ENCODE results near the gene TNS3. TPM values are rescaled to one million over a fixed set of nuclear protein-coding genes. Genes with fewer than 3 reads are reported as not detected.

Gene TNS3
- polyA plus RNA-seq, 1 donor = 66.7 TPM

DNA sequence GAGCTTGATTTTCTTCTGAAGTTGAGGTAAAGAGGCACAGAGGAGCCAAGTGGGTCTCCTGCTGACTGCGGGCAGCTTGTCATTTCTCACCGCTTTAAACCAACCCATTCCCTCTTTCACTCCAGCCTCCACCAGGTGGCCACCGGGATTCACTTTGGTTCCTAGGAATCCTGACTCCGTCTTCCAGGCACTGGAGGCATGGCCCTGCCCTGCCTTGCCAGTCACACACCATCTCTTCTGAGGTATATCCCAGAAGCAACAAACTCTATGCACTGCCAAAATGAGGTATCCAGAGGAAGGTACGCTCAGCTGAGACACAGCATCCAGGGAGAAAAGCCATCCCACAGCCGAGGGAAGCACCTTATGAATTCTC, 280.8 kb downstream of the TNS3 start:
- Histone ChIP-seq H3K27ac (ENCODE audit: low read length) (no peak overlapping the region), H3K36me3 (ENCODE audit: control insufficient read depth, insufficient read depth, low read length) (peaks cover 87% of the 10 kb centered on the region), H3K9me3 (ENCODE audit: control insufficient read depth, low read depth, low read length) (no peaks in the 10 kb centered on the region), H3K27me3 (ENCODE audit: control insufficient read depth, insufficient read depth, low read length) (no peaks in the 10 kb centered on the region), H3K4me1 (ENCODE audit: control insufficient read depth, insufficient read depth, low read length) (no peaks in the 10 kb centered on the region), H3K4me3 (ENCODE audit: low read length) (no peak overlapping the region)
- no CpG with 5 or more reads among the region's 6 CpGs for WGBS (ENCODE audit: insufficient coverage, low lambda C conversion rate)
- DNase-seq = no peak

DNA sequence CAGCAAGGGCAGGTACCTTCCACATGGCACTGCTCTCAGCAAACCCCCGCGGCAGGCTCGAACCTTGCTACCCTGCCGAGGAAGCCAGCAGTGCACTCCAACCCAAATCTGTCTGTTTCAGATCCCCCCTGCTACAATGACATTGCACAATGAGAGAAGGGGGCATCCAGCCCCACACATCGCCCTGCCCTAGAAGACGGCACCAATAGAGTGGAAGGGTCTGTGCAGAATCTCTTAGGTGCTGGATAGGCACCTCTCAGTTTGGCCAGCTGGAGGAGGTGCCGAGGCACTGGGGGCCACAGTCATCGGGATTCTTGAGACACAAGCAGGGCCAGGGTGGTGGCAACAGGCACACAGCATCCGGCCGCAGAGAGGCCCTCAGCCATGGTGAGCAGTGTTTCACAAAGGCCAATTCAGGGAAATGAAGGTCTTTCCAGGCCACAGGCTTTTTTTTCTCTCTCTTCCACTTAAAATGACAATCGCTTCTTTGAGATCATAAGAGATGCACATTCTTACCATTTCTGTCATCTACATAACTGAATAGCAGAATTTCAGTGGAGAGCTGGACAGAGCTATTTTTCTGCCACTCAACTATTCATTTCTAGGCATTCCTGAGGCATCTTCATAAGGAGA, 281.3 kb downstream of the TNS3 start:
- no peaks in the 10 kb centered on the region for H3K27me3 ChIP-seq (ENCODE audit: control insufficient read depth, insufficient read depth, low read length)
- H3K4me1 ChIP-seq (ENCODE audit: control insufficient read depth, insufficient read depth, low read length) = no peaks in the 10 kb centered on the region
- H3K36me3 ChIP-seq (ENCODE audit: control insufficient read depth, insufficient read depth, low read length) = peaks cover 92% of the 10 kb centered on the region
- 90% methylated on average over 2 of the region's 11 CpGs for WGBS (ENCODE audit: insufficient coverage, low lambda C conversion rate)
- no peak overlapping the region for H3K27ac ChIP-seq (ENCODE audit: low read length)
- DNase-seq = no peak
- no peak overlapping the region for H3K4me3 ChIP-seq (ENCODE audit: low read length)
- no peaks in the 10 kb centered on the region for H3K9me3 ChIP-seq (ENCODE audit: control insufficient read depth, low read depth, low read length)

DNA sequence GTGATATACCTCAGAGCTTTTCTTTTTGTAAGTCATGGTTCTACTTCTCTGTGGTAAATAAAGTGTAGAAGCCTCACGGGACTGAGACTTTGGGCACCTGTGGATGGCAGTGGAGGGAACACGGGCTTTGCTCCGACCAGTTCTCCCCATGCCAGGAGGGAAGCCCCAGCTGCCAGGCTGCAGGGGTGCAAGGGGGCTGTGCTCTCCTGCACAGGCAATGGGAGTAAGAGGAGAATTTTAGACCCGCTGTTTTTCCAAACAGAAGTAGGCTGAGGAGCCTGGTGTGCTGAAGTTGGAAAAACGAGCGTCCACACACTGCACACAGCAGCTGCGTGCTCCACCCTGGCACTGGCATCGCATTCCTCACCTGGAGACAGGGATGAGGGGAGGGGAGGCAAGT, 282.4 kb downstream of the TNS3 start:
- H3K36me3 ChIP-seq (ENCODE audit: control insufficient read depth, insufficient read depth, low read length) = peaks cover 91% of the 10 kb centered on the region

DNA sequence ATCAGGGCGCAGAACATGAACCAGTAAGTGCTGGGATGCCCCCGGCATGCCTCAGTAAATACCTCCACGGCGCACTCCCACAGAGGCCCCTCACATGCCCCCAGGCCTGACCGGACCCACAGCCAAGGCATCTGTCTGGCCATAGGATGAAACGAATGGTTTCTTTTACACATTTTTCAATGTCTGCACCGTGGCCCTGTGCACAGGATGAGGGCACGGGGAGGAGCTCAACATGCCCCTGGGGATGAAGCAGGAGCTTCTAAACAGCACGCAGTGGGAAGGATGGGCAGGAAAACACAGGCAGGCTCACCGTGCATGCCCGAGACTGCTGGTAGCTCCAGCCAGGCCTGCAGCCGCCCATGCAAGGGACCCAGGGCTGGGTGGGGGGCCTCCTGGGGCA, 283.3 kb downstream of the TNS3 start:
- no peak overlapping the region for H3K4me3 ChIP-seq (ENCODE audit: low read length)
- no peak for DNase-seq
- H3K36me3 ChIP-seq (ENCODE audit: control insufficient read depth, insufficient read depth, low read length) = peaks cover 92% of the 10 kb centered on the region
- WGBS (ENCODE audit: insufficient coverage, low lambda C conversion rate) = no CpG with 5 or more reads among the region's 12 CpGs
- H3K9me3 ChIP-seq (ENCODE audit: control insufficient read depth, low read depth, low read length) = no peaks in the 10 kb centered on the region
- H3K27me3 ChIP-seq (ENCODE audit: control insufficient read depth, insufficient read depth, low read length) = no peaks in the 10 kb centered on the region
- no peak overlapping the region for H3K27ac ChIP-seq (ENCODE audit: low read length)
- peaks cover 6% of the 10 kb centered on the region for H3K4me1 ChIP-seq (ENCODE audit: control insufficient read depth, insufficient read depth, low read length)

More for the DNA sequence above, 282.4 kb downstream of the TNS3 start:
- no peaks in the 10 kb centered on the region for H3K9me3 ChIP-seq (ENCODE audit: control insufficient read depth, low read depth, low read length)
- no peaks in the 10 kb centered on the region for H3K4me1 ChIP-seq (ENCODE audit: control insufficient read depth, insufficient read depth, low read length)
- WGBS (ENCODE audit: insufficient coverage, low lambda C conversion rate) = no CpG with 5 or more reads among the region's 8 CpGs
- no peak for DNase-seq
- no peak overlapping the region for H3K27ac ChIP-seq (ENCODE audit: low read length)
- no peak overlapping the region for H3K4me3 ChIP-seq (ENCODE audit: low read length)
- H3K27me3 ChIP-seq (ENCODE audit: control insufficient read depth, insufficient read depth, low read length) = no peaks in the 10 kb centered on the region

DNA sequence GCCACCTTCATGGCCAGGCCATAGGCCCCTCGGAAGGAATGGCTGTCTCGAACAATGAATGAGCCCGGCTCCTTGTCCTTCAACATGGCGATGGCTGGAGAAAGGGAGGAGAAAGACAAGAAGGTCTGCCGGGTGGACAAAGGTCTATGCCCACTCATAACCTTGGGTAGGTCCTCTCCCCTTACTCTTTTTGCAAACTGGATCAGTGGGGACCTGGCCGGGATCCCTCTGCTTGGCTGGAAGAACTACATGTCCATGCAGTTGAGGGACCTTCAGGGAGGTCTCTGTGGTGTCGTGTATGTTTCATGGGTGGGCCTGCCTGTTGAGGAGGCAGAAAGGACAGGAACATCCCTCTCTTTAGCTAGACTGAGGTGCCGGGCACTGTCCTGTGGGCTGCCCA, 284.8 kb downstream of the TNS3 start:
- H3K27ac ChIP-seq (ENCODE audit: low read length) = no peak overlapping the region
- no peak overlapping the region for H3K4me3 ChIP-seq (ENCODE audit: low read length)
- DNase-seq = no peak
- no CpG with 5 or more reads among the region's 8 CpGs for WGBS (ENCODE audit: insufficient coverage, low lambda C conversion rate)
- no peaks in the 10 kb centered on the region for H3K9me3 ChIP-seq (ENCODE audit: control insufficient read depth, low read depth, low read length)
- H3K27me3 ChIP-seq (ENCODE audit: control insufficient read depth, insufficient read depth, low read length) = no peaks in the 10 kb centered on the region
- peaks cover 6% of the 10 kb centered on the region for H3K4me1 ChIP-seq (ENCODE audit: control insufficient read depth, insufficient read depth, low read length)
- H3K36me3 ChIP-seq (ENCODE audit: control insufficient read depth, insufficient read depth, low read length) = peaks cover 91% of the 10 kb centered on the region

DNA sequence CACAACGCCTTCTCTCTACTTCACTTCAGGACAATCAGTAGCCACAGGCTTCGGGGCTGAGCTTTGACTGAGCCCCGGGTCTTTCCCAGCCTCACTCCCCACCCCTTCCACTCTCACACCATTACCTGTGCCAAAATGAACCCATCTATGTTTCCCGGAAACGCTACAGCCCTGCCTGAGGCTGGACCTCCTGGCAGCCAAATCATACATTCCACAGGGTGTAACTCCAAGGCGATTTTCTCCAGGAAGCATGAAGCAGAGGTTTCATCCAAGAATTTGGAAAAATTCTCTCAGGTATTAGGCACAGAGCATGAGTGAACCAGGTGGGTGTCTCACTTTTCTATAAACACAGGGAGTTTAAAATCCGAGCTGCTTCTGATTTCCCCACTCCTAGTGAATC, 286.3 kb downstream of the TNS3 start:
- H3K9me3 ChIP-seq (ENCODE audit: control insufficient read depth, low read depth, low read length) = no peaks in the 10 kb centered on the region
- H3K4me1 ChIP-seq (ENCODE audit: control insufficient read depth, insufficient read depth, low read length) = peaks cover 6% of the 10 kb centered on the region
- no peaks in the 10 kb centered on the region for H3K27me3 ChIP-seq (ENCODE audit: control insufficient read depth, insufficient read depth, low read length)
- no peak overlapping the region for H3K4me3 ChIP-seq (ENCODE audit: low read length)
- 90% methylated on average over 2 of the region's 7 CpGs for WGBS (ENCODE audit: insufficient coverage, low lambda C conversion rate)
- H3K27ac ChIP-seq (ENCODE audit: low read length) = no peak overlapping the region
- H3K36me3 ChIP-seq (ENCODE audit: control insufficient read depth, insufficient read depth, low read length) = peaks cover 91% of the 10 kb centered on the region
- no peak for DNase-seq

DNA sequence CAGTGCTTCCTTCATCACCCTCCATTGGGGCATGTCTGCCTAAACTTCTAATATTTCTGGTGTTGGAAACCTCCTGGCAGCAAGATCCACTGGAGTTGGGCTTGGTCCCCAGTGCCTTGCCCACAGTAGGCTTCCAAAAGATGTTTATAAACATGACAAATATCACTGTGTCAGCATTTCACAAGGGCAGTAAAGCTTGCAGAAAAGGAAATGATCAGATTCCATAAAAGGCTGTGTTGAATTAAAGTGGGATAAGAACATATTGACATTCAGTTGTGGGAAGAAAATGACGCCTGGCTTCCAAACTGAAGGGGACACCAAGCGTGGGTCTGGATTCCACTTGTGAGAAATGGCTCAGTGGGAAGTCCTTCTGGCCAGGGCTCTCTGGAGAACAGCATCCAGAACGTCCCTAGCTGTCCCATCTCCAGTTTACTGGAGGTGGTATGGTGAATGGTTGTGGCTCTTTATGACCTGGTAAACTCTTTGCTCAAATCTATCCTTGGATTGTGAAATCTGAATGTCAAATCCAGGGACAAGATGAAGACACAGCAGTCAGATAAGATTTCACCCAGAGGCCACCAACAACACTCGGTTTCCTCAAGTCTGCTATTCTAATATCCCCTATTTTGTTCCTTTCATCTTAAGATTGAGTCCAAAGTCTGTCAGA, 287.2 kb downstream of the TNS3 start:
- 60% methylated on average over 2 of the region's 4 CpGs for WGBS (ENCODE audit: insufficient coverage, low lambda C conversion rate)
- Histone ChIP-seq H3K9me3 (ENCODE audit: control insufficient read depth, low read depth, low read length) (no peaks in the 10 kb centered on the region), H3K27ac (ENCODE audit: low read length) (no peak overlapping the region), H3K27me3 (ENCODE audit: control insufficient read depth, insufficient read depth, low read length) (no peaks in the 10 kb centered on the region), H3K4me1 (ENCODE audit: control insufficient read depth, insufficient read depth, low read length) (peaks cover 6% of the 10 kb centered on the region), H3K4me3 (ENCODE audit: low read length) (no peak overlapping the region), H3K36me3 (ENCODE audit: control insufficient read depth, insufficient read depth, low read length) (peaks cover 89% of the 10 kb centered on the region)
- no peak for DNase-seq

DNA sequence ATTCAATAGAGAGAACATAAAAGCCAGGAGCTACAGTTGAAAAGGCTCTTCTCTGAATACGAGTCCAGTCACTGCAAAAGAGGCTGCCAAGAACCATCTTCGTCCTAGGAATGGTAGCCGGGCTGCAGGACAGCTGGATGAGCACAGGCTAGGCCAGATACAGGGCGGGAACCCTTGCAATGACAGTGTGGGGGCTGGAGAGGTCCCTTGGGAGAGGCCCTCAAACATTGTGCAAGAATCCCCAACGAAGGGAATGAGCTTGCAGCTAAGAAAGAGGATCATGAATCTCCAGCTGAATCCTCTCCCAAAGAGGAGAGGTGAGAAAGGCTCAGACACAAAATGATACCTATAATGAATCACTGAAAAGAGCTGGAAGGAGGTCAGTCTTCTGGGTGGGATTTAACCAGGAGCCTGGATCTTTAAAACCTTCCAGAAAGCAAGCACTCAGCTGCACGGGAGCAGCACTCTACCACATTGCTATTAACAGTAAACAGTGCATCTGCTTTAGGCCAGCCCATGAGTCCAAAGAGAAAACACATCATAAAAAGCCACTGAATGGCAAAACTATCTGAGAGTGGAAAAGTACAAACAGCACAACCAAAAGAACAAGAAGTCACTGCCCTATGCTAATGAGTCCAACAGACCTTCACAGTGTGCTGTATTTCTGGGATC, 287.9 kb downstream of the TNS3 start:
- Histone ChIP-seq H3K9me3 (ENCODE audit: control insufficient read depth, low read depth, low read length) (no peaks in the 10 kb centered on the region), H3K27me3 (ENCODE audit: control insufficient read depth, insufficient read depth, low read length) (no peaks in the 10 kb centered on the region), H3K4me1 (ENCODE audit: control insufficient read depth, insufficient read depth, low read length) (peaks cover 6% of the 10 kb centered on the region), H3K36me3 (ENCODE audit: control insufficient read depth, insufficient read depth, low read length) (peaks cover 86% of the 10 kb centered on the region), H3K27ac (ENCODE audit: low read length) (no peak overlapping the region), H3K4me3 (ENCODE audit: low read length) (no peak overlapping the region)
- DNase-seq = no peak
- no CpG with 5 or more reads among the region's 6 CpGs for WGBS (ENCODE audit: insufficient coverage, low lambda C conversion rate)

DNA sequence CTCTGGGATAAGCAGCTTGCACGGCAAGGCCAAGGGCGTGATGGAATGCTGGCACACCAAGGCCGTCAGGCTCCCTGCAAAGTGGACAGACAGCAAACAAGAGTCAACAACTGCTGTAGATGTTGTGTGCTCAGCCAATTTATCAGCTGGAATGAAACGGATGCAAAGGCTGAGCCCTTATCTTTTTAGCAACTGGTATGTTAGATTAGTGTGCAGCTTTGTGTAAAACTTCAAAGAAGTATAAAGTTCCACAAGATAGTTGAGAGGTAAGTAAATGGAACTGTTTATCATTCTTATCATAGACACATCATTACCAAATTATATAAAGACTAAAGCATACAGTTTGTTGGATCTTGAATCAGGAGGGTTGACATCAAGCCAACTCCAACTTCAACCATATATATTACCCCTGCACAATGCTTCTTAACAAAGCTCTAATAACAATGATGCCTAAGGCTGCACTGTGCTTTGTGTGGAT, 289.0 kb downstream of the TNS3 start:
- peaks cover 6% of the 10 kb centered on the region for H3K4me1 ChIP-seq (ENCODE audit: control insufficient read depth, insufficient read depth, low read length)
- H3K9me3 ChIP-seq (ENCODE audit: control insufficient read depth, low read depth, low read length) = no peaks in the 10 kb centered on the region
- no peak for DNase-seq
- no peak overlapping the region for H3K27ac ChIP-seq (ENCODE audit: low read length)
- 20% methylated on average over 1 of the region's 4 CpGs for WGBS (ENCODE audit: insufficient coverage, low lambda C conversion rate)
- H3K36me3 ChIP-seq (ENCODE audit: control insufficient read depth, insufficient read depth, low read length) = peaks cover 86% of the 10 kb centered on the region
- H3K27me3 ChIP-seq (ENCODE audit: control insufficient read depth, insufficient read depth, low read length) = no peaks in the 10 kb centered on the region
- H3K4me3 ChIP-seq (ENCODE audit: low read length) = no peak overlapping the region

DNA sequence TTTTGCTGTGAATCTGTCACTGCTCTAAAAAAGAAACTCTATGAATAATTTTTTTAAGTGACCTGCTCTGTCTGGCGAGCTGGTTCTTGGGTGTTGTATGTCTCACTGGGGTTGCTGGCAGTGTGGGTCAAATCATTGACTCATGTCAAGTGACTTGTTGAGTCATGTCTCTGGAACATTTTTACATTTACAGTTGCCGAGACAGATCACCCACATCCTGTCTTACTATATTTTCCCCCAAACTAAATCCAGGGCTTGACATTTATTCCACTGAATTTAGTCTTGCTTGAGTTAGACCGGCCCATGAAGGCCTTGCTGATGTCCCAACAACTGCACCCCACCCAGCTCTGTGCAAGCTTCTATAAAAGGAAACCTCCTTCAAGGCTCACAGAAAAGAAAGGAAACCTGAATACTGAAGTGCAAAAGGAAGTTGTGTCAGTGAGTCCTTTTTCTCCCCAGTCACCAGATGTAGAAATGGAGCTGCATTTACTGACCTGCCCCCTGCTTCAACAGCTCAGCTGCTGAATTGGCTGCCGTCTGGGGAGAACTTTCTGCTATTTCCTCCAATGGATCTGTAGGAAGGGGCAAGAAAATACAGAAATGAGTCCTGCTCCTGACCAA, 290.3 kb downstream of the TNS3 start:
- Histone ChIP-seq H3K4me1 (ENCODE audit: control insufficient read depth, insufficient read depth, low read length) (peaks cover 6% of the 10 kb centered on the region), H3K4me3 (ENCODE audit: low read length) (no peak overlapping the region), H3K36me3 (ENCODE audit: control insufficient read depth, insufficient read depth, low read length) (peaks cover 86% of the 10 kb centered on the region), H3K27ac (ENCODE audit: low read length) (no peak overlapping the region), H3K27me3 (ENCODE audit: control insufficient read depth, insufficient read depth, low read length) (no peaks in the 10 kb centered on the region), H3K9me3 (ENCODE audit: control insufficient read depth, low read depth, low read length) (no peaks in the 10 kb centered on the region)
- no CpG with 5 or more reads among the region's 4 CpGs for WGBS (ENCODE audit: insufficient coverage, low lambda C conversion rate)
- no peak for DNase-seq

Data from large intestine (tissue), 3 donors.